ENCODE results near the gene NFYA. TPM values are rescaled to one million over a fixed set of nuclear protein-coding genes. Genes with fewer than 3 reads are reported as not detected.

The NFYA gene
- polyA plus RNA-seq, 2 of the 4 experiments (the other 2 are of a cell fraction), result 11.2 to 17.0 TPM

GRCh38 chr6:41071923-41072835 is 595 bp upstream of the NFYA start, which contains the start of gene OARD1 (continued):
- TF ChIP-seq PBX3 (IDR thresholded peaks at IDR 0.05) (no peak), JUN (IDR thresholded peaks at IDR 0.05) (peak; percentile 56 to 69; a peak in 3 of 5 replicates)

GRCh38 chr6:41073203-41073967 is 611 bp downstream of the NFYA start:
- Histone ChIP-seq H3K27ac (peak overlapping the region; percentile 98 to 99), H3K4me3 (peak overlapping the region; percentile 97), H3K9me3 (no peaks in the 10 kb centered on the region), H3K4me2 (peak overlapping the region; percentile 93), H3K4me1 (peaks cover 22% of the 10 kb centered on the region; the same call in 2 of the 3 replicates)
- ATAC-seq (peak; percentile 51 to 53), FAIRE-seq (no peak), DNase-seq (ENCODE audit: low read depth in 1 of 2, low spot score in 1 of 2) (peak; percentile 58 to 71)
- WGBS (ENCODE audit: missing lambda C conversion rate), result 2% methylated on average over 11 of the region's 74 CpGs
- TF ChIP-seq KDM5A (IDR thresholded peaks at IDR 0.05), result 0 out of 2 replicates have a peak, but pooled peaks have one; percentile 22
- no peak for TF ChIP-seq NFE2L2 (conservative IDR thresholded peaks at IDR 0.05; ENCODE audit: low read length)
- TF ChIP-seq MAFK (IDR thresholded peaks at IDR 0.05; ENCODE audit: partially characterized antibody), result no peak
- peak; percentile 34 to 39; a peak in 3 of 5 replicates for TF ChIP-seq JUN (IDR thresholded peaks at IDR 0.05)
- no peak for TF ChIP-seq HMGXB4 (CRISPR knock-in tag; IDR thresholded peaks at IDR 0.05; ENCODE audit: borderline replicate concordance)
- TF ChIP-seq CBX2 (IDR thresholded peaks at IDR 0.05; ENCODE audit: borderline replicate concordance, low read depth), result no peak
- no peak for TF ChIP-seq FOXS1 (CRISPR knock-in tag; IDR thresholded peaks at IDR 0.05)
- TF ChIP-seq PHF8 (IDR thresholded peaks at IDR 0.05; ENCODE audit: borderline replicate concordance, low read depth), result peak; percentile 52; the same call in 1 of the 2 replicates
- TF ChIP-seq ZNF302 (CRISPR knock-in tag; IDR thresholded peaks at IDR 0.05), result no peak
- TF ChIP-seq BHLHE40 (IDR thresholded peaks at IDR 0.05; ENCODE audit: low read depth, low read length), result no peak
- no peak for TF ChIP-seq EP300 (IDR thresholded peaks at IDR 0.05)
- TF ChIP-seq FOSB (CRISPR knock-in tag; IDR thresholded peaks at IDR 0.05), result no peak
- TF ChIP-seq EHF (CRISPR knock-in tag; IDR thresholded peaks at IDR 0.05), result no peak
- no peak for TF ChIP-seq HOXA7 (CRISPR knock-in tag; IDR thresholded peaks at IDR 0.05)
- peak; percentile 43 for TF ChIP-seq POLR2A (IDR thresholded peaks at IDR 0.05; ENCODE audit: low read length)
- TF ChIP-seq CBX8 (IDR thresholded peaks at IDR 0.05), result no peak
- TF ChIP-seq BCL3 (IDR thresholded peaks at IDR 0.05), result 0 out of 3 replicates have a peak, but pooled peaks have one; percentile 24
- TF ChIP-seq TP53 (CRISPR knock-in tag; IDR thresholded peaks at IDR 0.05), result 0 out of 2 replicates have a peak, but pooled peaks have one; percentile 66
- no peak for TF ChIP-seq GATA3 (IDR thresholded peaks at IDR 0.05; ENCODE audit: borderline replicate concordance)
- TF ChIP-seq CTCF (IDR thresholded peaks at IDR 0.05), result no peak
- TF ChIP-seq RARB (CRISPR knock-in tag; IDR thresholded peaks at IDR 0.05), result no peak
- no peak for TF ChIP-seq RCOR1 (IDR thresholded peaks at IDR 0.05; ENCODE audit: low read depth, low read length)
- ChIA-PET CTCF (interaction anchor here (1.2 kb wide), 1 partner anchor 34 kb away, joined by 3 read pairs; no protein-coding TSS in a partner anchor), POLR2A (interaction anchor here (1.0 to 1.2 kb wide), 3 partner anchors 30 to 247 kb away, joined by 3 to 4 read pairs (median 3); no protein-coding TSS in a partner anchor)

Data from A549 (cell line).